GM18526 (cell line): Measurements from ENCODE around the gene NDC1.

Experiments
- POLR2A ChIP-seq: IDR thresholded peaks from 3 replicates; pipeline ENCODE4 v1.6.1; 2011; ENCODE audit not compliant: insufficient read length; ENCODE audit errors: extremely low read depth

The NDC1 gene

DNA sequence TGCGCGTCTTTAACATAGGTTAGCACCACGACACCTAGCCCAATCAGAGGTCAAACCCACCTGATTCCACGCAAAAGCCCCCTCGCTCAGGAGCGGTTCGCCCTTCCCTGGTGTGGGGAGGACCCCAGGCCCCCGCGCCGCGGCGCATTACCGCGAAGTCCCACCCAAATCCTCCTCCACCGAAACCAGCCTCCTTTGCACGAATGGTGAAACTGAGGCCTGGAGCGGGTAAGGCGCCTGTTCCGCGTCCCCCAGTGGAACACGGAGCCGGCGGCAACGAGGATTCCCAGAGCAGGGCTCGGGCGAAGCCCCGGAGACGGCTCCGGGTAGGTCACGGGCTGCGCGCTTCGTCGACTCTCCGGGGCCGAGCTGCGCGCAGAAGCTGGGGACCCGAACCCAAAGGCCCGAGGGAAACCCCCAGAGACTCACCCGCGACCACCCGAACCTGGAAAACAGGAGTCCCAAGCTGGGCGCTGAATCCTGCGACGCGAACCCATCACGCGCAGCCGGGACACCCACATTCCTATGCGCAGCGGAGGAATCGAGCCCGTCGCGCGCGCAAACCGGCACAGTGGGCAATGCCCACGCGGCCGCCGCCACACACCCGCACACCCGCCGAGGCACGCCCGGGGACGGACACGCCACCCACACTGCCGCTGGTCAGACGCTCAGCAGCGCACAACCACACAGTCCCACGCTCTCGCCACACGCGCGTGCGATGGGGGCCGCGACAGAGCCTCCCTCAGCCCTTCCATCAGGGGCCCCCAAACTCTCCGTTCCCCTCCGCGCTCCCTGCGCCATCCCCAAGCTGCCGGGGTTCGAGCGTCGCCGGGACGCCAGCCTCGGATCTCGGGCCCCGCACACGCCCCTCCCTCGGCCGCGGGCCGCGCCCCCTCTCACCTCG is 99.6 kb downstream of the NDC1 start:
- no peak for TF ChIP-seq POLR2A

DNA sequence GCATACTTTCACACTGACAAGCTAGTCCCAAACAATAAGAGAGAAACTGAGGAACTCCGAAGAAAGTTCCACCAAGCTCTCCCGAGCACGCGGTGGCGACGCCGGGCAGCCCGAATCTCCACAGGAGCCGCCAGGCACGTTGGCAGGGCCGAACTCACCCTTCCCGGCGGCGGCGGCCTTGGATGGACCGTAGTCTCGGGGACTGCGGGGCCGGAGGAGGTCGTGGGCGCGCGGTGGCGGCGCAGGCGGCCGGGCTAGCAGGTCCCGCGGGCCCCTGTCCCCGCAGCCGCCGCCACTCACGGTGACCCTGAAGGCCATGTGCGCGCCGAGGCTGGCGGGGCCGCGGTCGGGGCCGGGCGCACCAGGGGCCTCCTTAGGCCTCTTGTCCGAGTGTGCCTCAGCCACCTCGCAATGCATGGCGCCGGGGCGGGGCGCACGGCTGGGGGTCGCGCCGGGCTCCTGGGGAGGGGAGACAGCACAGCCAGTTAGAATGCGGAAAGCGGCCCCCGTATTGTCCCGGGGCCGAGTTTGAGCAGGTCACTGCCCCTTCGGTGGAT is 100.4 kb downstream of the NDC1 start:
- TF ChIP-seq POLR2A = no peak

DNA sequence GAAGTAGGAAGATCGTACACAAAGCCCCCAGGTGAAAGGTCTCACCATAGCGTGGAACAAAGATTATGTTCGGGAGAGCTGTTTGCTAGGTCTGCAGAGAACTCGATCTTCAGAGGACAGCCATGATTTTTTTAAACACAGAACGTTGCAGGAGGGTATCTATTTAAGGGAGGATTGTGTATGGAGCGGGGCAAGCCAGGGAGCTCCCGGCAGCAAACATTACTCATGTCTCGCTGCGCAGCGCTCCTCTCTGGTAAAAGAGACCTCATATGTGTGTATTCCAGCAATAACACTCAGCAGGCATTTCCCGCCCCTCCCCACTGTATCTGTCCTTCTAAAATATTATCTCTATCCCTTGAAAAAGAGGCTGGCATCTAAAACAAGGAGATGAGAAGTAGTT is 101.8 kb downstream of the NDC1 start:
- no peak for TF ChIP-seq POLR2A

DNA sequence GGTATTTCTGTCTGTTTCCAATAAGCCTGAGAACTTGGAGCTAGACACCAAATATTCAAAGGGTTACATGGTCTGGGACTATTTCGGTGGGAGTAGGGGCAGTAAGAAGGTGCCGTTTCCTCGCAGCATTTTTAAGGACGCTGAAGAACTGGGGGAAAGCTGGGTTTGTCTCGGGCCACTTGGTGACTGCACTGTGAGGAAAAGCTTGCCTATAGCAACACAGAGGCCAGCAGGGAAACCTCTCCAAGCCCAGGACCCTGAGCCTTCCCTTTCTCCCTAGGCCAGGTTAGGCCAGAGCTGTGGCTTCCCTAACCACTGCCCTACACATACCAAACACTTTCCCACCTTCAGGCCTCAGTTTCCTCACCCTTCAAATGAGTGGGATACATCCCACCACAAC is 102.4 kb downstream of the NDC1 start:
- TF ChIP-seq POLR2A = no peak

DNA sequence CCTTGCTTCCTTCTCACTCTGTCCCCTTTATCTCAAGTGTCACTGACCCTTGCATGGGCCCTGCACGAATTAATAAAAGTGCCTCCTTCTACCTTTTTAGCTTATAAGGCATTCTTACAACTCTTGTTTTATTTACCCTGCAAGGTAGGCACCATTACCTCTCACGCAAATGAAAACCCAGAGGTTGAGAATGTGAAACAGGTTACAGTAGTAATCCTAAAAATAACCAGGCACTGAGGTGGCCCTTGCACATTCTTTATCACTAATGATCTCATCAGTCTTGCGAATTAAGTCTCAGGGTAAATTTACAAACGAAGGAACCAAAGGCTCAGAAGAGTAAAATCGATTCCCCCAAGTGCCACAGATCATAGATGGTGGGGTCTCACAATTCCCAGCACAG is 102.8 kb downstream of the NDC1 start:
- TF ChIP-seq POLR2A = no peak

DNA sequence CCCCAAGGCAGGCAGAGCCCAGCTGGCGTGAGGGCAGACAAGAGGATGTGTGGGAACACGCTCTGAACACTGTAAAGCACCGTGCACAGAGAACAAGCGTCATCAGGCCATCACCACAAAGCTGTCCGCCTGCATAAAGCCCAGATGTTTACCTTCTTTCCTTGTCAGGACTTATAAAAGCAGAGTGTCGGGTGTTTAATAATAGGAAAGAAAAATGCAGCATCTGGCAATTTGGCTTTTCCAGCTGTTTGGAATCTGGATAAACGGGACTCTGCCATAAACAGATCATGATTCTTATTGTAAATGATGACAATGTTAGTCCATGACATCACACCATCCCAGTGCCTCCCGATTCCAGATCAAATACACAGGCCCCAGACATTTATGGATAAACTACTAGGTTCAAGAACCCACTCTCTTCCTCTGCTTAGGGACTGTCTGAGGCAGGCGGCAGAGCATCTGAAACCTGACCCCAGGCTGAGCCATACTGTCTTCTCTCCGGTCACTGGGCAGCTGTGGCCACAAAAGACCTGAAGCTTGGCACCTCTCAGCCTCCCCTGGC is 103.4 kb downstream of the NDC1 start:
- TF ChIP-seq POLR2A = no peak

DNA sequence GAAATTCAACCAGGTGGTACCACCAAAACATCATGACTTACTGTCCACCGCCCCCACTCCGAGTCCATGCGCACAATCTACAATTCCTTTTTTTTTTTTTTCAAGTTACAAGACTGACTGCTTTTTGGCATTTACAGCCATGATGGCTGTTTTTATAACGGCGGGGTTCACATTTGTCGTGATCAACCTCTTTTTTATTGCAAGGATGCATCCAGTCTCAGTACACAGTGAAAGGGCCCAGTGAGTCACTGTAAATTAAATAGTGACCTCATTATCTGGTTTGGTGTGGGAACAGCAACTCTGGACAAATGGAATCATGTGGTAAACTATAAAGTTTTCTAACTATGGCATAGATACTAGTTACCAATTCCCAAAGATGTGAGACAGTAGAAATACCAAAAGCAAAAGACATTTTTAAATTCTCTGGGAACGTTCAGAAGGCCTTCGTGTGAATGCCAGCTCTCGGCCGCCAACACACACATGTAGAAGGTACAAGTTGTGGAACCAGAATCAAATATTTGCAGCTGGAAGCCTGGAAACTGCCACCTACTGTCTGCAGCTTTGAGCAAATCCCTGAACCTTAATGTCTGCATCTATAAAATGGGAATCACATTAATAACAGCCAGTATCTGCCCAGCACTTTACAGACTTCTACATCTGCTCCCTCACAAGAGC is 104.0 kb downstream of the NDC1 start:
- no peak for TF ChIP-seq POLR2A

DNA sequence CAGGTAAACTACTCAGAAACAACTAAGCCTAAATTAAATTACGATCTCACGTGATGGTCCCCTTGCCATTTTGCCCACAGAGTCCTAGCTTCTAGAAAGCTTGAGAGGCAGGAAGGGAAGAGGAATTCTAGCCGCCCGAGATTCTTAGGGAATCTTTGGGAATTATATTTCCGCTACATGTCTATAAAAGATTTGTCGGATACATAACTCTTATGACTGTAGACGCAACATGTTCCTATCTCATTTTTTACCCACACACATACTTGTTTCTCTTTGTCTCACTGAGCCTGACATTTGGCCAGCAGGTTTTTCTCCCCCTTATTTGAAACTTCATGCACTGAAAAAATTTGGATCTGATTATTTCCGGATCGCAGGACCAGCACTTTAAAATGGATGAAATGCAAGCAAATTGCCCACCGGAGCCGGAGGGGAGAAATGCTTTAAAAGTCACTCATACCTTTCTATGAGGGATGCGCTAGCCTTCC is 104.6 kb downstream of the NDC1 start:
- no peak for TF ChIP-seq POLR2A

DNA sequence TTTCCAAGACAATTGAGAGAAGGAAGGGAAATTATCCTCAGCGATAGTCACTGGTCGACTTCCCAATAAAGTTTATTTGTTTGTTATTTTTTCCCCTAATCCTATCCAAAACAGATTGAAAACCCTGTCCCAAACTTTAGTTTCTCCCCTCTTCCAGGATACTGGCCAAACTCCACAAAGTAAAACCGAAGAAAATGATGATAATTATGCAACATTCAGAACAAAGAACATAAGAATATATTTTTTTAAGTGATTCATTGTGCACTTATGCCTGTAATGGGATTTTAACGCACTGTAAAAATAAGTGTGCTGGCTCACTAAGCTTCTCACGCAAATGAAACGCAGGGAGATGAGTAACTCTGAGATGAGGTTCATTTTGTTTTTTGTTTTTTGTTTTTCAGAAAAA is 105.2 kb downstream of the NDC1 start:
- TF ChIP-seq POLR2A = no peak

DNA sequence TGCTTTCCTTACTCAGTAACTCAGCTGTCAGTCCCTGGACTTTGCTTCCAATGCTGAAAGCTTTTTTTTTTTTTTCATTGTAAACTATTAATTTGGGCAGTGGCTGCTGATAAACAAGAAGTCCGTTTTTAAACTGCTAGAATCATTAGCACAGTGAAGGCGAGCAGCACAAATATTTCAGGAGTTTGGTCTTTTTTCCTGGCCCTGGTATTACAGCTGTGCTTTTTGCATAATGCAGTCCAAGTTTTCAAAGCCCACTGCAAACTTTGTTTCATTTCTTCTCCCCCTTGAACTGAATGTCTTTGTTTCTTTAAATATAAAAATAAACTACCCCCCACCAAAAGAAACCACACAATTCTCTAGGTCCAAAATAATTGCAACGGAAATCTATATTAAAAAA is 105.7 kb downstream of the NDC1 start:
- no peak for TF ChIP-seq POLR2A

DNA sequence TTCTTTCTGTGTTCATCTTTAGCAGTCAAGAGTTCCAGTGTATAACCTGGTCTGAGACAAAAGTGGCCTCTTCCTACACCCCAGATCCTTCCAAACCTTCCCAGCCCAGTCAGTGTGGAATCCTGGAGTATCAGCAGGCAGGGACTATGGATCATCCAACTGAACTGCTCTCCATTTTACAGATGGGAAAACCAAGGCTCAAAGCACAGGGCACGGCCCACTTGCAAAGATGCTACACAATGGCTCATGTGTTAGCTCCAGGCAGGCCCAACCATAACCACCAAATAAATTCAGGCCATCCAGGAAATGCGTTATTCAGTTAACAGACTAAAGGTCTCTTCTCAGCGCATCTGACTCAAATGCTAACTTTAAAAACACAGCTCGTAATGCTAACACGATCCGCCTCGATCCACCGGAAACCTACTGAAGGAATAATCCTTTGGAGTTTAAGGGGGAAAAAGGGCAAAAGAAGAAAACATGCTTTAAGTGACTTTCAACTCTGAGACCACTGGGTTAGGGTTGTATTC is 106.3 kb downstream of the NDC1 start:
- TF ChIP-seq POLR2A = no peak

DNA sequence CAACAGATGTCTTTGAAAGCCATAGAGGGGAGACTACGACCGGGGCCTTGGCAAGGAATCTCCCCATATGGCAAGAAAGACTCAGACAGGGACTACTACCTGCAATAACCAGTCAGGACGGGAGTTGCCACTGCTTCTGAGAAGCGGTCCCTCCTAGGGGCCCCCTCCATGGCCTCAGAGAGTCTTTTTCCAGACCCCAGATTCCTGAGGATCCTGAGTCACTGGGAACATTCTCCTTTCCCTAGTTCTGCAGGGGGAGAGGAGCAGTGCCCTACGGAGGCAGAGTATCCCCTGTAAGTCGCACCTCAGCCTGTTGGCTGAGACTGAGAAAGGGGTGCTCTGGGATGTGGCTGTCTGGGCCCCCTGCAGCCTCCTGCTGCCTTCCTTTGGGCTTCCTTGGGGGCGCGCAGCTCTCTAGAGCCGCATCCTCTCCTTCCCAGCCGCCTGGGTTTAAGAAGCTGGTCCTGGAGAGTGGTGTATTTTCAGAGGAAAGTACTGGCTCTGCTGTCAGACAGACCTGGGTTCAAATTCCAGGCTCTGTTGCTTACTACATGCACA is 107.0 kb downstream of the NDC1 start:
- TF ChIP-seq POLR2A = no peak

DNA sequence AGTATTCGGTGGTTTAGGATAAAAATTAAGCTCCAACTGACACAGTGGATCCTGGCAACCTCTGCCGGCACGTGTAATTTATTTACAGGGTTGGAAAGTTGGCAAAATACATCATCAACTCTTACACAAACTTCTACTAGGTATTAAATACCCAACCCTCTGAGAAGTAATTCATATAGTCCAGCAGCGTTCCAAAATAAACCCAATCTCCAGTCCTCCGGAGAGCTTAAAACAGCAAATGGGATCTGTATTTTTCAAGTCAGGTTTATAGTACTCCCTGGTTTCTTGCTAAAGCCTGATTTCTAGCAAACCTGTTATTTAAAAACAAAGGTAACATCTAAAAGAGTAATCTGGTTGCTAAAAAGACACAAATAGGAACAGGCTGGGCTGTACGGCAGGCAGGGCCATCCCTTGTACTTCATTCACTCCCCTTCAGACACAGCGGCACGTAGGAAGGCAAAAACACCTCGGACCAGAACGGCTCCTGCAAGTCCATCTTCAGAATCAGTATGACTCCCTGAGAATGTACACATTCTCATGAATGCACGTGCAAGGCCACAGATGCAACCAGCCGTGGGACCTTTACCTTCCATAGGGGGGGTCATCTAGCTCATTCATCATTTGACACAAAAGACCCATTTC is 107.8 kb downstream of the NDC1 start:
- TF ChIP-seq POLR2A = no peak

DNA sequence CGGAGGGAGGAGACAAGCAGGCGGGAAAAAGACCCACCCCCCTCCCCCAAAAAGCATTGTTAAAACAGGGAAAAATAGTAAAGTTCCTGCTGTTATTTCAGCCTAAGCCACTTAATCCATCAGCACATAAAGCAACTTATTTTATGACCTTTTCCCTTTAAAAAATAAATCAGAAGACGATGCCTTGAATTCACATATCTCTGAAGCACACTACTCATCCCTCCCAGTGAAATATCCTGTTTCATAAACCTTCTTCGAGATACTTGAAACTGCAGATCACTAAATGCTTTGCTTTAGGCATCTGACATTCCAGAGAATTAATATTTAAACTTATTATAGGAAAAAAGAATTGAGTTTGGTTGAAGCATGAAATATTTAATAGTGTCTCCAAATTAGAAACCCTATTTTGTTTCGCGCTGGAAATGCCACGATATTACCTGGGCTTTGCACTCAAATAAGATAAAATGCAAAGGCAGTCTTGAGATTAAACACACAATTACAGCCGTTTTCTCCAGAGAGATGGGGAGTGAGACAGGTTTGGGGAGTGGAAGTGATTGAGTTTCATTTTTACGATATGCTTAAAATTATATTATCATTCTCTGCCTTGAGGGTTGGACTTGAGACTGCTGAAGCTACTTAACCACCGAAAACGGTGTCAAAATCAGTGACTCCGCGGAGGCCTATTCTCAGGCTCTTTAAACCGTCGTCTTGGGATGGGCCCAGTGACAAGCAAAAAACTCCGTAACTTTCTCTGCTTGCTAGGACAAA is 108.5 kb downstream of the NDC1 start:
- TF ChIP-seq POLR2A = no peak

DNA sequence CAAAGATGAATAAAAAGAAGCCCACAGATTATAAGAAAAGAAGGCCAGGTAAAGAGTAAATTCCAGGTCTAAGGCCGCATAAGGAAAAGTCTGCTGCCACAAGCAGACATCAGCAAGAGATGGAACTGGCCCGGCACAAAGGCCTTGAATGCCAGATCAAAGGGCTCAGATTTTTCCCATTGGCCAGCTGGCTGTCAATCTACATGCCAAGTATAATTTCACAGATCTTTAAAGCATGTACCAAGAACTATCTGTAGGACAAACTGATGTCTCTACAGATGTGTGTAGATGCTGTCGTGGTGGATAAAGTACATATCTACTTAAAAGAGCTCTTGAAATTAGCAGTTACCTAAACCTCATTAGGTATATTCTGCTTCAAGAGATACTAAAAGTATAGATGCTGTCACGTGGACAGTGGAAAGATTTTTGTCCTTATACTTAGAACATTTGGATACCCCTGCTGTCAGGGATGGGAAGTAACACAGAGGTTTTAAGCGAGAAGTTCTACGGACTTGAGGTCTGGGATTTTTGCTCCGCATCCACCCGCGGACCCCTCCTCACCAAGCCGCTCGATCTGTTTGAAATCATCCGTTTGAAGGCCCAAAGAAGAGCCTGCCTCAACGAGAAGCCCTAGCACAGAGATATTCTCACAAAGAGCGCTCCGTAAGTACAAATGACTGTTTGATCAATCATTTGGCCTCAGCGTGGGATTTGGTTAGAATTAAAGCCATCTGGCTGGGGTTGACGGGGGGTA is 109.2 kb downstream of the NDC1 start:
- no peak for TF ChIP-seq POLR2A
